DOHH2 (cell line): ENCODE data around the gene ITGA2.

Experiments
- CTCF ChIP-seq: fragments of 200-600 bp; sonication (generic); IDR thresholded peaks from one replicate; pipeline ENCODE4 v1.5.1; 2014; ENCODE audit warnings: antibody characterized with exemption, mild to moderate bottlenecking, low read depth, low read length; ENCODE audit not compliant: poor library complexity, severe bottlenecking
- EZH2phosphoT487 ChIP-seq: fragments of 200-600 bp; sonication (generic); IDR thresholded peaks from 2 replicates; pipeline ENCODE4 v1.6.1; 2017; ENCODE audit warnings: borderline replicate concordance, mild to moderate bottlenecking, antibody characterized with exemption, low read length, moderate library complexity, mixed read lengths

DNA sequence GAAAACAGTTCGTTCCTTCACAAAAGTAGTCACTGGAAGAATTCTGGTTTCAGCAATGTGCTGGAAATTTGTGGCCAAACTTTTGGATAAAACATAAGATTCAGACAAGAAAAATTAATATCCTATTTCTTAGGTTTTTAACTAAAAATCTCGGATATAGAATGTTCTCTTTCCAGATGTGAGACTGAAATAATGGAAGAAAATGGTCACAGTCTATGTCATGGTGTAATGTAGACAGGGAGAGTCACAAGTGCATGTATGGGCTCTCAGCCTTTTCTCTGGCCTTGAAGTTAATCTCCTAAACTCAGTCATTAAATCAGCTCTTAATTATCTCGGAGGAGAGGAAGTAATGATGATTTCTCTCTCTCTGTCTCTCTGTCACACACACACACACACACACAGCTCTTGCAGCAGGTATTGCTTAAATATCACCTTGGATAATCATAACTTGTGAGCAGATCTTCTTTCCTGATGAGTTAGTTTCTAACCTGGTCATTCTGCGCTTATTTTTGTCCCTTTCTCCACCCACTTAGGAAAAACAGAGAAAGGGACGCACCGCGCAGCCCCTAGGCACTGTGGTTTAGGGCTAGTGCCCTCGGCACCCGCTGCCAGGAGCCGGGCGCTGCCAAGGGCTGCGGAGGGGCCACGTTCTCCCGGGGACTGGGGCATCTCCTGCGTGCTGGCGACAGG is 672 bp upstream of the ITGA2 start:
- TF ChIP-seq CTCF, result no peak
- no peak for TF ChIP-seq EZH2phosphoT487
